Endothelial cell (in vitro differentiated cells): ENCODE results near the gene TCEAL8. TPM values are rescaled to one million over a fixed set of nuclear protein-coding genes. Genes with fewer than 3 reads are reported as not detected.
A peak's percentile ranks its signal among the peaks of the same experiment; 100 is the strongest.

Experiments used
- DNase-seq: peaks from one replicate; pipeline ENCODE4 v3.0.0; 2021; ENCODE audit warnings: low spot score
- H3K27ac Mint-ChIP-seq: one replicate; pipeline ENCODE4 v1.8.0; 2021; ENCODE audit warnings: mixed read lengths, inconsistent platforms; ENCODE audit not compliant: unreplicated experiment
- H3K27me3 Mint-ChIP-seq: one replicate; pipeline ENCODE4 v1.8.0; 2021; ENCODE audit warnings: mild to moderate bottlenecking, moderate library complexity, mixed read lengths, inconsistent platforms; ENCODE audit not compliant: unreplicated experiment
- H3K36me3 Mint-ChIP-seq: one replicate; pipeline ENCODE4 v1.8.0; 2021; ENCODE audit warnings: mild to moderate bottlenecking, low read depth, mixed read lengths, inconsistent platforms; ENCODE audit not compliant: unreplicated experiment
- H3K4me1 Mint-ChIP-seq: one replicate; pipeline ENCODE4 v1.8.0; 2021; ENCODE audit warnings: mild to moderate bottlenecking, mixed read lengths, inconsistent platforms; ENCODE audit not compliant: unreplicated experiment
- H3K4me3 Mint-ChIP-seq: one replicate; pipeline ENCODE4 v1.8.0; 2021; ENCODE audit warnings: mild to moderate bottlenecking, mixed read lengths, inconsistent platforms; ENCODE audit not compliant: unreplicated experiment
- H3K9me3 Mint-ChIP-seq: one replicate; pipeline ENCODE4 v1.8.0; 2021; ENCODE audit warnings: mixed read lengths, inconsistent platforms; ENCODE audit not compliant: unreplicated experiment
- total RNA-seq: library from RNA; stranded (reverse); fragmentation: NEBNext Ultra II Directional; extraction: Animal tissue kit (Norgen Biotek cat#: 25700); gene quantifications from one replicate; pipeline ENCODE4 v1.2.1, GENCODE V29; 2021; ENCODE audit not compliant: unreplicated experiment
- TF ChIP-seq, protein P1 (sequence below): fragments of 200-600 bp; sonication (generic); IDR thresholded peaks from one replicate; pipeline ENCODE4 v1.5.0; 2021; ENCODE audit warnings: antibody characterized with exemption; ENCODE audit not compliant: unreplicated experiment

The TCEAL8 gene
- total RNA-seq, 1 donor from 2014 or later: 81.2 TPM

DNA sequence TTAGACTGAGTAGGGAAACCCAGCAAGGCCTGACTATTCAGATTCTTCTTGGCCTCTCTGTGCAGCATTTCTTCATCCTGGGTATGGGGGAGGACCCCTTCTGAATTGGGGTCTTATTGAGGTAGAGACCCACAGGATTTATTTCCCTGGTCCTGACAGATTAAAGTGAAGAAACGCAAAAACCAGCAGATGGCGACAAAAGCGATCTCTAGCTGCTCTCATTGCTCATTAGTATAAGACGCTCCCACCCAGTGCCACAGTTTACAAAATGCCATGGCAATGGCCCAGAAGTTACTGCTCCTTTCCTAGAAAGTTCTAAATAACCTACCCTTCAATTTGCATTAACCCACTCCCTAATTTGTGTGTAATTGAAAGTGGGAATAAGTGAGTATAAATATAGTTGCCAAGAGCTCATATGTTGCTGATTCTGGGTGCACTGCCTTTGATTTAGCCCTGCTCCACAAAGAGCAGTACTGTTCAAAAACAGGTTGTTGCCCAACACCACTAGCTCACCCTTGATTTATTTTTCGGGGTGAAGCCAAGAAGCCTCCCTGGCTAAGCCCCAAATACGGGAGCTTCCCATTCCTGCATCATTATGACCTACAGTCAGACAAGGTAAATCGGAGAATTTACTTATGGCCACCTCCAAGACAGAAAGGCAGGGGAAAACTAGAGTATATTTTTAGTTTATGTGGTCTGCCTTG is 43.8 kb downstream of the TCEAL8 start:
- H3K27me3 Mint-ChIP-seq: no peaks in the 10 kb centered on the region

DNA sequence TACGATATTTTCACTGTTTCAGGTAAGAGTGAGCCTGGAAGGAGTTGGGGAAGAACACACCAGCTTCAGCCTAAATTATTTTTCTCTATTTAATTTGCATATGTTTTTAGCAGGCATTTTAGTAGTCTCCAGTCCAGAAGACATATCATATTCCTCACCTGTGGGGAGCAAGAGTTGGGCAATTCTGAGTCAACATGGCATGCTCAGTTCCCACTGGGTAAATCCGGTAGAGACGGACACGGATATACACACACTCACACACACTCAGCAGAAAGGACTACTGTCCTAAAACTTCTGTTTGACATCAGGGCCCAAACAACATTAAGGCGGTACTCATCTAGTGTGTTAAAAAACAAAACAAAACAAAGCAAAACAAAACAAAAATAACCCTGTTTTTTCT is 44.9 kb downstream of the TCEAL8 start:
- Mint-ChIP-seq H3K27me3 (no peaks in the 10 kb centered on the region), H3K27ac (no peak overlapping the region), H3K4me3 (no peak overlapping the region), H3K4me1 (peaks cover 3% of the 10 kb centered on the region), H3K36me3 (no peaks in the 10 kb centered on the region), H3K9me3 (no peaks in the 10 kb centered on the region)
- no peak for DNase-seq
- TF ChIP-seq, protein P1, sequence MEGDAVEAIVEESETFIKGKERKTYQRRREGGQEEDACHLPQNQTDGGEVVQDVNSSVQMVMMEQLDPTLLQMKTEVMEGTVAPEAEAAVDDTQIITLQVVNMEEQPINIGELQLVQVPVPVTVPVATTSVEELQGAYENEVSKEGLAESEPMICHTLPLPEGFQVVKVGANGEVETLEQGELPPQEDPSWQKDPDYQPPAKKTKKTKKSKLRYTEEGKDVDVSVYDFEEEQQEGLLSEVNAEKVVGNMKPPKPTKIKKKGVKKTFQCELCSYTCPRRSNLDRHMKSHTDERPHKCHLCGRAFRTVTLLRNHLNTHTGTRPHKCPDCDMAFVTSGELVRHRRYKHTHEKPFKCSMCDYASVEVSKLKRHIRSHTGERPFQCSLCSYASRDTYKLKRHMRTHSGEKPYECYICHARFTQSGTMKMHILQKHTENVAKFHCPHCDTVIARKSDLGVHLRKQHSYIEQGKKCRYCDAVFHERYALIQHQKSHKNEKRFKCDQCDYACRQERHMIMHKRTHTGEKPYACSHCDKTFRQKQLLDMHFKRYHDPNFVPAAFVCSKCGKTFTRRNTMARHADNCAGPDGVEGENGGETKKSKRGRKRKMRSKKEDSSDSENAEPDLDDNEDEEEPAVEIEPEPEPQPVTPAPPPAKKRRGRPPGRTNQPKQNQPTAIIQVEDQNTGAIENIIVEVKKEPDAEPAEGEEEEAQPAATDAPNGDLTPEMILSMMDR: no peak

More for the DNA sequence above, 43.8 kb downstream of the TCEAL8 start:
- H3K9me3 Mint-ChIP-seq: no peaks in the 10 kb centered on the region
- DNase-seq: peak; percentile 45
- peaks cover 6% of the 10 kb centered on the region for H3K4me1 Mint-ChIP-seq
- TF ChIP-seq, protein P1: no peak
- H3K4me3 Mint-ChIP-seq: no peak overlapping the region
- H3K27ac Mint-ChIP-seq: no peak overlapping the region
- H3K36me3 Mint-ChIP-seq: no peaks in the 10 kb centered on the region

Other genes with a start within 250 kb of the TCEAL8 start
- 60.3 TPM for gene BEX1, start 191.0 kb downstream of the TCEAL8 start, total RNA-seq
- gene NXF3, start 162.0 kb downstream of the TCEAL8 start, total RNA-seq: 1.3 TPM
- 85.0 TPM for gene BEX4, start 40.0 kb downstream of the TCEAL8 start, total RNA-seq
- gene TCEAL5, start 21.6 kb upstream of the TCEAL8 start, total RNA-seq: 3.0 TPM
- 50.4 TPM for gene BEX2, start 55.8 kb upstream of the TCEAL8 start, total RNA-seq
- gene TCEAL7, start 75.1 kb upstream of the TCEAL8 start, total RNA-seq: 23.7 TPM
- gene TCEAL9, start 101.4 kb upstream of the TCEAL8 start, total RNA-seq: 126 TPM
- 313 TPM for gene BEX3, start 121.4 kb upstream of the TCEAL8 start, total RNA-seq